Measurements from ENCODE around the gene OR10H3. TPM values are rescaled to one million over a fixed set of nuclear protein-coding genes. Genes with fewer than 3 reads are reported as not detected.
"Not testable (repeated sequence)": the region's sequence is repeated elsewhere in the genome, so short reads cannot be mapped to it uniquely, and the experiment has no call there.

The OR10H3 gene, protein sequence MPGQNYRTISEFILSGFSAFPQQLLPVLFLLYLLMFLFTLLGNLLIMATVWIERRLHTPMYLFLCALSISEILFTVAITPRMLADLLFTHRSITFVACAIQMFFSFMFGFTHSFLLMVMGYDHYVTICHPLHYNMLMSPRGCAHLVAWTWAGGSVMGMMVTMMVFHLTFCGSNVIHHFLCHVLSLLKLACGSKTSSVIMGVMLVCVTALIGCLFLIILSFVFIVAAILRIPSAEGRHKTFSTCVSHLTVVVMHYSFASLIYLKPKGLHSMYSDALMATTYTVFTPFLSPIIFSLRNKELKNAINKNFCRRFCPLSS
- not detected for total RNA-seq

DNA sequence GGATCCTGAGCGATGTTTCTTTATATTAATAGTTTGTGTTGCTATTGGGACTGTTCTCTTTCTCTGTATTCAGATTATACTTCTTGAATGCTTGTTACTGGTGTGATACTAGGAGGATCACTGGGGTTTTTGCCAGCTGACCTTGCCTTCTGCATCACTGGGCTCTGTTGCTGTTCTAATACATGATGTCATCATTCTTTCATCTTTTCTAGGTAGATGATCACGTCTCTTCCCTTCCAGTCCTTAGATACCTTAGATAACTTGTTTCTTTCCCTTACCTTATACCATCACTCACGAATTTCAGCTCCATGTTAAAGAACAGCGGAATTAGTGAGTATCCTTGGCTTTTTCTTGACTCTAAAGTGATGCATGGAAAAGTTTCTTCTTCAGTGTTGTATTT, at the start of gene OR10H3:
Gene OR10H3, plus strand, starts transcription at position 264 of the 400 bp plus-strand sequence. CDS start 3,408 bp downstream, outside the sequence.
- no peak for DNase-seq

DNA sequence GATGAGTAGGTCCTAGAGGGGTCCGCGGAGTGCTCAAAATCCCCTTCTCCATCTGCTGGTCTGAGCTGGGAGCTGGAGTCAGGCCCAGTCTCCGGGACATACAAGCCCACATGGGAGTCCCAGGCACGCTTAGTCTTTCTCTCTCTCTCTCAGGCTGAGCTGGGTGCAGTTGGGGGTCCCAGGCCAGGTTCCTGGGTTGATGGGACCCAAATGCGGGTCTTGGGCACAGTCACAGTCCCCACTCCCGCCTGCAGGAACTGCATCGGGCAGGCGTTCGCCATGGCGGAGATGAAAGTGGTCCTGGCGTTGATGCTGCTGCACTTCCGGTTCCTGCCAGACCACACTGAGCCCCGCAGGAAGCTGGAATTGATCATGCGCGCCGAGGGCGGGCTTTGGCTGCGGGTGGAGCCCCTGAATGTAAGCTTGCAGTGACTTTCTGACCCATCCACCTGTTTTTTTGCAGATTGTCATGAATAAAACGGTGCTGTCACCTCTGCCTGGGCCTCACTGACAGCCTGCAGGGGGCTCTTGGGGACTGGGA, 41.1 kb upstream of the OR10H3 start:
- no peak for DNase-seq

DNA sequence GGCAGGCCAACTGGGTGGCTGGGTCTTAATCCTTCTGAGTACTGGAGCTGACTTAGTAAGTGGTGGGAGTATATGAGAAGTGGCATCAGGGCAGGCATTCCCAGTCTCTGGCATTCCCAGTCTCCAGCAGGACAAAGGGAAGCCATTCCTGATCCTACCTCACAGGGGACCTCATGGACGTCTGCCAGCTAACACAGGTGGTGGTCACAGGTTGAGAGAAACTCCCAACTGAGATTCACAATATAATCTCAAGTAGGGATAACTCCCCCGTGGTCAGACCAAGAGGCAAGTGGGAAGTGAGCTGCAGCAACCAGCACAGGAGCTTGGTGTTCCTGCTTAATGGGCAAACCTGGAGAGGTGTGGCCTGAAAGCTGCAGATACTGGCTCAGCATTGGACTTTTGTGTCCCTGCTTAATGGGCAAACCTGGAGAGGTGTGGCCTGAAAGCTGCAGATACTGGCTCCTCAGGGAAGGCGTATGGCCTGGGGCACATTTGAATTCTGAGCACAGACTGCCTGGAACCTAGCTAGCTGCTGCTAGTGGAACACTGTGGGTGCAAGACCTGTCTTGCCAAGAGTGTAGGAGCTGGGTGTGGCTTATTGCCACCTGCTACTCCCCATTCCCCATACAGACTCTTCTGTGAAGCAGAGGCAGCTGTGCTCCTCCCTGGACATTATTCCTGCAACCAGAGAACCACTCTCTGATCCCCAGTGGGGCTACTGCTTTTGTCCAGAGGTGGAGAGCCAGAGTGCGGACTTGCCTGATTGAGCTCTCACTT, 35.8 kb upstream of the OR10H3 start:
- peak; percentile 73 for DNase-seq

DNA sequence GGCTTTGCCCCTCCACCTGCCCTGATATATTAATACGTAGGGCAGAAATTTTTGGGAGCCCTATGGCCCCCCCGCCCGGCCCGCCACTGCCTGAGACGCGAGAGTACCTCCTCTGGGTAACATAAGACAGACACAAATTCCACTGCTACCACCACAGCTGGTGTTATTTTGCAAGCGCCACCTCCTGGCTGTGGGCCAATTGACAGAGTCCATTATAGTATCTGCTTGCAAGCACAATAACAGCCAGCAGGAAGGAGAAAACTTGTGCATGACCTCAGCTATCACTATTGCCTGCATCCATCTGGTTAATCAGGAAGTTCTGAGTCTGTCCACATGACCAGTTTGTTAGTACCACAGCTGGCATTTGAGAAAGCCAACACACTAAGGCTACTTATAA, 35.3 kb upstream of the OR10H3 start:
- DNase-seq = peak; percentile 94

DNA sequence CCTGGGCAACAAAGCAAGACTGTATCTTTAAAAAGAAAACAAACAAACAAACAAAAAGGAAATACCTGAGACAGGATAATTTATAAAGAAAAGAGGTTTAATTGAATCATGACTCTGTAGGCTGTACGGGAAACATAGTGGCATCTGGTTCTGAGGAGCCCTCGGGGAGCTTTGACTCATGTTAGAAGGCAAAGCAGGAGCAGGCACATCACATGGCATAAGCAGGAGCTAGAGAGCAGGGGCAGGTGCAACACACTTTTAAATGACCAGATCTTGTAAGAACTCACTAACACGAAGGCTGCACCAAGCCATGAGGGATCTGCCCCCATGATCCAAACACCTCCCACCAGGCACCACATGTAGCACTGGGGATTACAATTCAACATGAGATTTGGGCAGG, 23.1 kb upstream of the OR10H3 start:
- DNase-seq = no peak

DNA sequence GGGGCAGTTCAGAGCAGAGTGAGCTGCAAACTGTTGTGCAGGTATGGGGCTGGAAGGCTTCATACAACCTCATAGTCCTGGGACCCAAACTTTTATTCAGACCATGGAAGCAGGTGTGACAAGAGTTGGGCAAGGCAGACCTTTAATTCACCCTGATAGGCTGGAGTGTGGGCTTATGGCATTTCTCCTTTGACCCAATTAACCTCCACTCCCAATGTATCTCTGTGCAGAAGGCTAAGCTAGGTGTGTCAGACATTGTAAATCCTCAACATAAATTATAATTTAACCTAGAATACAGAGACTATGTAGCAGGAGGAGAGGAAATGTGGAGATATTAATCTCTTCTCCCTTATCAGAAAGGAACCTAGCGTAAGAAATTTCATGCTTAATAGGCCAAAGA, 22.1 kb upstream of the OR10H3 start:
- no peak for DNase-seq

DNA sequence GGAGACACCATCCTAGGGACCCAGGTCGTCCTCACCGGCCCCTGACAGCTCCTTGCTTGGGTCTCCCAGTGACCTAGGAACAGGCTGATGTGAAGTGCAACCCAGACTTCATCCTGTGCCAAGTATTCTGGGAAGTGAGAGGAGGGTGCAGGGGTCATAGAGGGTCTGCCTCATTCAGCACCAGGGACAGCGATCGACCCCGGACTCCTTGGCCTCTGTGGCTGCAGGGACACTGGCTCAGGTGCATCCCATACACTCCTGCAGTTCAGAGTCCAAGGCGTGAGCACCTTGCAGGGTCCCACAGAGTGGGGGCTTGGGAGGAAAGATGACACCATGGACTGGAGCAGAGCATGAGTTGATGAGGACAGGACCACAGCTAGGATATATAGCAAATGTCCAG, 20.0 kb upstream of the OR10H3 start:
- DNase-seq = peak; percentile 2

DNA sequence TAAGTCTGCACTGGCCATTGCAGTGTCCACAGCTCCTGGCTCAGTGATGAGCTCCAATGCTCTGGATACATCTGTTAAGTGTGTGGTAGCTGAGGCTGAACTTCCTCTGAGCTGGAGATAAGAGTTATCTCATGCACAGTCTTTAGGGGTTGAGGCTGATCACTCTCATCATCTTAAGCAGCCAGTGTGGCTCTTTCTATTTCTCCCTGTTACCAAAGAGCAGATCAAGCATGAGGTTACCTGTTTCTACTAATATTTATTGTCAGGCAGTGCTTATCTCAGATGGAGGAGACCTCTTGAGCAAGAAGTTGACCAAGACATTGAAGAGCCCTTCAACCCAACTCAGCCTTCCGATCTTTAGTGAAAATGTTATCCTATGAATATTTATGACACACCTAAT, 16.5 kb upstream of the OR10H3 start:
- no peak for DNase-seq

DNA sequence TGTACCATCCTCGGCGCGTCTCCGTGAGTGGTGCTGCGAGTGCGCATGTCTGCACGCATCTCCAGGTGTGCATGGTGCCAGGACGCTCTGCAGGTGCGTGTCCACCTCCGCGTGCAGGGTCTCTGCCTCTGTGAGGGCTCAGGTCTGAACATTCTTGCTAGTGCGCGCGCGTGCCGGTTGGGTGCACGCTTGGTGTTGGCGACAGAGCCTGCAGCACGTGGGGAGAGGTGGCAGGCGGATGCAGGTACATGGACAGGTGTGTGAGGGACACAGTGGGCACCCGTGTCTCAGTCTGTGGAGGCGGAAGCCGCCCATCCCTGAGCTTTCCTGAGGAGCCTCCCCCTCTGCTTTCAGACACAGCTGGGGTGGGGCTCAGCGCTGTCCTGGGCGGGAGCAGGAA, 14.8 kb upstream of the OR10H3 start:
- no peak for DNase-seq

DNA sequence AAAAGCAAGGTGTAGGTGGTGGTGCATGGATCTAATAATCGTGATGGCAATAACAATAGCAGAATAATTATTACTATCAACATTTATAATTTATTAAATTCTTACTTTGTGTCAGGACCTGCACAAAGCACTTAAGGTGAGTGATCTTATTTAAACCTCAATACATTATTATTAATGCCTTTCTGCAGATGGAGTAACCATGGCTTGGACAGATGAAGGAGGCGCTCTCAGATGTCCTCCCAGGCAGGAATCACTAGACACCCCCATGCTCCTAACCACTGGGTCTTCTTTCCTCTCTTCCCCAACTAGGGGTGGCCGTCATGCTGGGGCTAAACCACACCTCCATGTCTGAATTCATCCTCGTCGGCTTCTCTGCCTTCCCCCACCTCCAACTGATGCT, 10.1 kb upstream of the OR10H3 start, which contains the start of gene OR10H2:
Gene OR10H2, plus strand, starts transcription at position 301 of the 400 bp plus-strand sequence. Its CDS starts 20 bp downstream, at position 321.
- DNase-seq = no peak

DNA sequence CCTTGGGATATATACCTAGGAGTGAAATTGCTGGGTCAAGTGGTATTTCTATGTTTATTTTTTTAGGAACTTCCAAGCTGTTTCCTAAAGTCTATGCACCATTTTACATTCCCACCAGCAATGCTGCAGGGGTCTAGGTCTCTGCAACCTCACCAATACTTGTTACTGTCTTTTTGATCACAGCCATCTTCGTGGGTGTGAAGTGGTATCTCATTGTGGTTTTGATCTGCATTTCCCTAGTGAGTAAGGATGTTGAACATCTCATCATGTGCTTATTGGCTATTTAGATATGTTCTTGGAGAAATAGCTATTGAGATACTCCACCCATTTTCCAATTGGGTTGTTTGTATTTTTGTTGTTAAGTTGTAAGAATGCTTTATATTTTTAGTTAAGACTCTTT, 7.2 kb upstream of the OR10H3 start:
- no peak for DNase-seq

DNA sequence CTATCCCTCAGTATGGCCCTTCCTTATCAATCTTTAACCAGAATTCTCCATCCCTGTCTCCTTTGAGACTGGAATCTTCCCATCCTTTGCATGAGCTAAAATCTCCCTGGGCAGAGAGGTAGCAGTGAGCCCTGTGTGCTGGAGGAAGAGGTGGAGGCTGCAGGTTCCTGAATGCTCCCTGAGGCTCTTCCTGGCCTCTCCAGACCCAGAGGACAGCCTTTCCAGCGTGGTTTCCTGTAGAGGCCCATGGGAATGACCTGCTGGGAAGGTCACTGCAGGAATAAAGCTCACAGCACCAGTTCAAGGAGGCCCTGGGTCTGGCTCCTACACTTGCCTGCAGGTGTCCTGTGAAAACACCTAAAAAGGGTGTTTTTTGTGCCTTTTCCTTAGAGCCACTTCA, 5.4 kb upstream of the OR10H3 start:
- no peak for DNase-seq

DNA sequence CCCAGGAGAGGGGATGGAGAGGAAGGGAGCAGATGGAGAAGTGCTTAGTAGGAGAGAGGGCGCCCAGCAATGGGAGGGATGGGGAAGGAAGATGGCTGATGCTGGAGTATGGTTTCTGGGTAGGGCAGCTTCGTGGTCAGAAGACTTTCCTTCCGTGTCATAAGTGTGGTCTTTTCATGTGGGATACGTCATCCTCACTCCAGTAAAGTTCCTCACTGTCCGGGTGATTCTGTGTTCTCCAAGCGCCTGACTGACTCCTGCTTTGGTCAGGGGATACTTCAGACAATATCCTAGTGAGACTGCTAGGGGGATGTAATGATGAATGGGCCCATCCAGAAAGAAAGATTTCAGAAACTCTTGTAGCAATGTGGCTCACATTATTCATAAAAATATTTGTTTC, 3.9 kb upstream of the OR10H3 start:
- DNase-seq = no peak

DNA sequence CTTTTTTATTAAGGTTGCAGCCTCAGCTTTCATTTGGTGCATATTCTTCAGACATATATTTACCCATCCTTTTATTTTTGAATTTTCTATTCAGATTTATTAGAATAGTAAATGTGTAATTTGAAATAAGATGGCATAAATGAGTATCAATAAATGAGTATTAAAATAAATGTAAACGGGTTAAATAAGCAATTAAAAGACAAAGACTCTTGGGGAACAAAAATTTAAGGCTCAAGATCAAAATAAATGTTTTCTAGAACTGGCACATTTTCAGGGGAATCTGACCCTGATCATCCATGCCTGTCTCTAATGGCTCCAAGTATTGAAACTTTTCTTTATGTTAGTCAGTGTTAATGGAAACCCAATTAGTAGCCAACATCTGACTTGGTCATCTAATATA, 3.0 kb downstream of the OR10H3 start:
- DNase-seq = no peak

DNA sequence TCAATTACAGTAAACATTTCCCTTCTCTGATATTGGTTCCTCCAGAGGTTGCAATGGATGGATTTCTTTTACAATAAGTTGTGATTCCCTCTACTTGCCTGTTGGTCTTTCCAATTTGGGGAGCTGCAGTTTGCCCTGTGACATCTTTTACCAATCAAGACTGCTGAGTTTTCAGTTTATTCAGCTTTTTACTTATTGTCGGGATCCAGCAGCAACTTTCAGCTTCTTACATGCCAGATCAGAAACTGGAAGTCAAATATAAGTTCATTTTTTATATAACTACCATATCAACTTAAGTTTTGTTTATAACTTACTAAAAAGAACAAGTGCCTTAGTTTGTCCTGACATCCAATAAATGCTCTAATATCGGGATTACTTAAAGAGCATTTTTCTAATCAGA, 10.5 kb downstream of the OR10H3 start:
- no peak for DNase-seq

DNA sequence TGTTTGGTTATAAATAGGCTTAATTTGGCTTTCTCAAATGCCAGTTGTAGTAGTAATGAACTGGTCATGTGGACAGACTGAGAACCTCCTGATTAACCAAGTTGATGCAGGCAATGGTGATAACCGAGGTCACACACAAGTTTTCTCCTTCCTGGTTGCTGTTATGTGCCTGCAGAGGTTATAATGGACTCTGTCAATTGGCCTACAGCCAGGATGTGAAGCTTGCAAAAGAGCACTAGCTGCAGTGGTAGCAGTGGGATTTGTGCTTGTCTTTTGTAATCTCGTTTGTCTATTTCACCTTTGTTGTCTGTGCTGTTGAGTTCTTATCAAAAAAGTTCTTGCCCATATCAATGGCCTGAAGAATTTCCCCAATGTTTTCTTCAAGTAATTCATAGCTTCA, 20.6 kb downstream of the OR10H3 start:
- no peak for DNase-seq

DNA sequence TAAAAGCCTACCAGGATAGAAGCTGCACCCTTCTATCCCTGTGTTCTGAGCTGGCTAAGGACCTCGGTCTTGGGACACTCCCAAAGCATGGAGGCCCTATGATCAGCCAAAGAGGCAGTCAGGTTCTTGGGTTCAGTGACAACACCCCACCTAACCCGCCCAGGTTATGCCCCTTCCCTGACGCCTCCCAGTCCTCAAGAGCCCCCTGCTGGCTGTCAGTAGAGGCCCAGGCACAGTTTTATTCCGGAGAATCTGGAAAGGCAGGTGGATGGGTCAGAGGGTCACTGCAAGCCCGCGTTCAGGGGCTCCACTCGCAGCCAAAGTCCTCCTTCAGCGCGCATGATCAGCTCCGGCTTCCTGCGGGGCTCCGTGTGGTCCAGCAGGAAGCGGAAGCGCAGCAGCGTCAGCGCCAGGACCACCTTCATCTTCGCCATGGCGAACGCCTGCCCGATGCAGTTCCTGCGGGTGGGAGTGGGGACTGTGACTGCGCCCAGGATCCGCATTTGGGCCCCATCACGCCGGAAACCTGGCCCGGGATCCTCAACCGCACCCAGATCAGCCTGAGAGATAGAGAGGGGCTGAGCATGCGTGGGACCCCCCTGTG, 22.3 kb downstream of the OR10H3 start:
- no peak for DNase-seq

DNA sequence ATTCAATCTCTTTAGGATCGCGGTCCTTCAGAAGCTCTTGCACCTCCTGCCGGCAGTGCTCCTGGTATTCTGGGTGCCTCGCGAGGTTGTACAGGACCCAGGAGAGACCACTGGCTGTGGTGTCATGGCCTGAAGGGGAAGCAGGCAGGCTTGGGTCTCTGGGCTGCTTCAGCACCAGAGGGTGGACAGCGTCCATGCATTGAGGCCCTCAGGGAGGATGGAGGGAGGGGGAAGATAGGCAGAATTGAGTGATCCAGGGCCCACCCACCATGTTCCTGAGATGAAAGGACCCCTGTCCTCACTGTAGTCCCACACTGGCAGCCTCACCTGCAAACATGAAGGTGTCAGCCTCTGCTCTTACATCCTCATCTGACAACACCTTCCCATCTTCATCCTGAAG, 31.8 kb downstream of the OR10H3 start:
- peak; percentile 12 for DNase-seq

DNA sequence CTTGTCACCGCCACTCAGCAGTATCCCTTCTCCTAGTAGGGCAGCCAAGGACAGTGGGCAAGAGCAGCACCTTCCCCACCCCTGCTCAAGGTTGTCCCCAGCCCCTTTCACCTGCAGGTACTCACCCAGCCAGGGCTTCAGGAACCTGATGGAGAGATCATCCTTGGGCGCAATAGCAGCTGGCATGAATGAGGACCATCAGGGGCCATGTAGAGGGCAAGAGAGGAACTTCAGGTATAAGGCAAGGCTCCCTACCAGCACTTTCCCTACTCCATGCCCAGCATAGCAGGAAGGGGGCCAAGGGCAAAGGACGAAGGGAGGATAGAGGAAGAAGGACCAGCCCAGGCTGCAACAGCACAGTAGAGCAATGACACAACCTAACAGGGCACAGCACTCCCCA, 36.4 kb downstream of the OR10H3 start:
- not testable (repeated sequence) for DNase-seq

DNA sequence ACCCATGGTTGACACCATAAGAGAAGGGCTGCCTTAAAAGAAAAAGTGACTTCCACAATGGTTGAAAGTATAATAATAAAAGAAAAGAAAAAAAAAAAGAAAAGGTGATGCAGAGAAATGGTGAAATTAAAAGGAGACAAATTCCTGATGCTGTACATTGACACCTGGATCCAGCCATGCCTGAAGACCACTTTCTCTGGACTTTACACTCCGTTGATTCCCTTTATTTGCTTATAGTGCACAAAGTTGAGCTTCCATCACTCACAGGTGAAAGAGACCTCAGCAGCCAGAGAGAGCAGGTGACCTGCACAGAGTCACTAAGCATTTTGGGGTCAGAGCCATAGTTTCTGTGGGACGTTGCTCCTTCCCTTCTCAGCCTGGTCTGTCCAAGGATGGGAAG, 37.5 kb downstream of the OR10H3 start:
- DNase-seq = no peak

DNA sequence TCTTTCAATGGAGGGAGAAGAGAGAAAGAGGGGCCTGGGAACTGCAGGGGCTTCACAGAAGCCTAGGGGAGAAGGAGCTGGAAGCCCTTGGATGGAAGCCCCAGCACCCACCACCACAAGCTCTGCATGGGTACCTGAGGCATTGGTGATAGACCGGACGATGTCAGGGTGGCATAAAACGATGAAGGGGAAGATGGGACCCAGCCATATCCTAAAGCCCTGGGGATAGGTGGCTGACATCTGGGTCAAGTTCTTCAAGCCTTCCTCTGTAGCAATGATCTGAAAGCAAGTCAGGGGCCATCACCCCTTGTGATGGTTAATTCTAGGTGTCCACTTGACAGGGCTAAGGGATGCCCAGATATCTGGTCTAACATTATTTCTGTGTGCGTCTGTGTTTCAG, 38.5 kb downstream of the OR10H3 start:
- DNase-seq = no peak

DNA sequence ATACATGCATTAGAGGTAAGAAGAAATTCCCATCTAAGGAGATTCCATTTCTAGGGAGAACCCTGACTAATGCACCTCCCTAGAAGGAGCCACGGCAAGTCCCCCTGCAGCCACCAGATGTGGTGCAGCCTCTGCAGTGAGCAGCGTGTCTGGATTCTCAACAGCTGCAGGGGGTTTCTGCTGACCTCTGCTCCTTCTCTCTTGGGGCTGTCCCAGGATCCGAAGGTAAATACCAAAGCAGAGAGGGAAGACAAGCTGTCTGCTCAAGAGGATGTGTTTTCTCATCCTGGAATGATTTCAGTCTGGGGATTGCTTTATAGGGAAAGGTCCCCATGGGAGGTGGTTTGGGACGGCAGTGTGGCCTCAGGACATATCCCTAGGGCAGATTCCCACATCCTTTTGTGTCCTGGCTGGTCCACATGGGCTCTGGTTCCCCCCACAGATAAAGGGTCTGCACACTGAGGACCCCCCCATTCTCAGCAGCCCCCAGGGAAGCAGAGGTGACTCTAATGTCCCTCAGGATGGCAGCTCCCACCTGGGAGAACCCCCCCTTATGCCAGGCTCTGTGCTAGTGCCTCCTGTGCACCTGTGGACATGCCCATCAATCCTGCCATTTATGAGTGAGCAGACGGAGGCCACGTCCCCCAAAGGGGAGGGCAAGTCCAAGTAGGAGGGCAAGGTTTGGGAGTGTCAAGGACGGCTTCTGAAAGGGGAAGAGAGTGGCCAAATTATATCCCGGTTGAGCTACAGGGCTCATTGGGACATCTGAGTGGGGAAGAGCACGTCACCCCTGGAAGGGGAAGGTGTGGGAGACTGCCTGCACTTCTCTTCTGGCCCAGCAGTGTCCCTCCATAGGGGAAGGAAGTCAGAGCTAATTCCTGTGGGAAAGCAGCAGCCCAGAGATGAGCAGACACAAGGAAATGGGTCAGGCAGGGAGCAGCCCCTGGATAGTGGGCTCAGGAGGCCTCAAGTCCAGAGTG, 39.5 kb downstream of the OR10H3 start:
- no peak for DNase-seq

Measured in tongue (tissue), 2 donors.